Neural progenitor cell (in vitro differentiated cells): Measurements from ENCODE around the gene LZTFL1. TPM values are rescaled to one million over a fixed set of nuclear protein-coding genes. Genes with fewer than 3 reads are reported as not detected.
A peak's percentile ranks its signal among the peaks of the same experiment; 100 is the strongest.

ENCODE experiments used
- DNase-seq: peaks from one replicate; pipeline ENCODE4 v3.0.0-alpha.2; 2016; ENCODE audit warnings: low spot score
- H2AFZ ChIP-seq: fragments of 200-600 bp; sonication (generic); replicated peaks from 2 replicates; pipeline ENCODE4 v1.6.1; 2016; ENCODE audit warnings: antibody characterized with exemption
- H3F3A ChIP-seq: fragments of 200-600 bp; sonication (generic); 2 replicates; pipeline ENCODE4 v1.6.1; 2016; ENCODE audit warnings: antibody characterized with exemption, low read depth
- H3K27ac ChIP-seq: fragments of 200-600 bp; sonication (generic); 2 replicates; pipeline ENCODE4 v1.5.1; 2016; ENCODE audit warnings: mild to moderate bottlenecking
- H3K27me3 ChIP-seq: fragments of 200-600 bp; sonication (generic); 2 replicates; pipeline ENCODE4 v1.6.1; 2016; ENCODE audit warnings: mild to moderate bottlenecking, moderate library complexity
- H3K36me3 ChIP-seq: fragments of 200-600 bp; sonication (generic); 2 replicates; pipeline ENCODE4 v1.5.1; 2016
- H3K4me1 ChIP-seq: fragments of 200-600 bp; sonication (generic); 2 replicates; pipeline ENCODE4 v1.6.1; 2016; ENCODE audit warnings: mixed run types
- H3K4me2 ChIP-seq: fragments of 200-600 bp; sonication (generic); 2 replicates; pipeline ENCODE4 v1.6.1; 2016
- H3K4me3 ChIP-seq: fragments of 200-600 bp; sonication (generic); 2 replicates; pipeline ENCODE4 v1.5.1; 2016
- H3K79me2 ChIP-seq: fragments of 200-600 bp; sonication (generic); 2 replicates; pipeline ENCODE4 v1.6.1; 2016; ENCODE audit warnings: low read depth
- H3K9ac ChIP-seq: fragments of 200-600 bp; sonication (generic); 2 replicates; pipeline ENCODE4 v1.6.1; 2016
- H3K9me3 ChIP-seq: fragments of 200-600 bp; sonication (generic); 2 replicates; pipeline ENCODE4 v1.5.1; 2016; ENCODE audit warnings: low read depth
- H4K20me1 ChIP-seq: fragments of 200-600 bp; sonication (generic); 2 replicates; pipeline ENCODE4 v1.6.1; 2016; ENCODE audit warnings: low read depth
- H3K27ac Mint-ChIP-seq: 3 replicates; pipeline ENCODE4 v1.8.0; 2021; ENCODE audit warnings: mixed read lengths
- H3K27me3 Mint-ChIP-seq: 2 replicates; pipeline ENCODE4 v1.8.0; 2022; ENCODE audit warnings: low read depth, mild to moderate bottlenecking, inconsistent platforms, moderate library complexity, mixed read lengths; ENCODE audit not compliant: insufficient read depth
- H3K36me3 Mint-ChIP-seq: 3 replicates; pipeline ENCODE4 v1.8.0; 2021; ENCODE audit warnings: mixed read lengths
- H3K4me1 Mint-ChIP-seq: 3 replicates; pipeline ENCODE4 v1.8.0; 2021; ENCODE audit warnings: mixed read lengths
- H3K4me3 Mint-ChIP-seq: 3 replicates; pipeline ENCODE4 v1.8.0; 2021; ENCODE audit warnings: mild to moderate bottlenecking, moderate library complexity, mixed read lengths
- H3K9me3 Mint-ChIP-seq: 3 replicates; pipeline ENCODE4 v1.8.0; 2020; ENCODE audit warnings: mixed read lengths
- CTCF ChIP-seq: fragments of 200-600 bp; sonication (generic); IDR thresholded peaks from 2 replicates; pipeline ENCODE4 v1.5.1; 2017; ENCODE audit warnings: antibody characterized with exemption, mild to moderate bottlenecking
- EZH2 ChIP-seq: fragments of 200-600 bp; sonication (generic); IDR thresholded peaks from 2 replicates; pipeline ENCODE4 v1.6.1; 2017; ENCODE audit warnings: antibody characterized with exemption, mild to moderate bottlenecking, moderate library complexity
- EZH2phosphoT487 ChIP-seq: fragments of 200-600 bp; sonication (generic); IDR thresholded peaks from 2 replicates; pipeline ENCODE4 v1.6.1; 2017; ENCODE audit warnings: antibody characterized with exemption
- total RNA-seq: library from RNA; depleted of rRNA; stranded (reverse); fragments of >200 nt; gene quantifications from 2 replicates; pipeline ENCODE4 v1.2.3, GENCODE V29; 2015; ENCODE audit warnings: low replicate concordance

The LZTFL1 gene
- total RNA-seq, 1 donor from 2014 or later, result 22.5 TPM

- no peaks in the 10 kb centered on the region for H3K36me3 ChIP-seq
- Mint-ChIP-seq H3K4me3 (peak overlapping the region; percentile 78), H3K27me3 (peaks cover 48% of the 10 kb centered on the region), H3K36me3 (no peaks in the 10 kb centered on the region), H3K27ac (no peak overlapping the region), H3K4me1 (peaks cover 7% of the 10 kb centered on the region), H3K9me3 (no peaks in the 10 kb centered on the region)
- H4K20me1 ChIP-seq, result peaks cover 10% of the 10 kb centered on the region
- no peak overlapping the region for H3K27ac ChIP-seq
- H3K79me2 ChIP-seq, result no peaks in the 10 kb centered on the region
- peaks cover 71% of the 10 kb centered on the region for H3K27me3 ChIP-seq
- peak overlapping the region; percentile 30 for H2AFZ ChIP-seq
- H3K4me1 ChIP-seq, result peaks cover 6% of the 10 kb centered on the region
- no peak for TF ChIP-seq EZH2
- no peak for TF ChIP-seq EZH2phosphoT487
- TF ChIP-seq CTCF, result no peak
- peak overlapping the region; percentile 88 for H3K4me2 ChIP-seq
- peak overlapping the region; percentile 53 for H3K4me3 ChIP-seq
- DNase-seq, result no peak
- peaks cover 6% of the 10 kb centered on the region for H3F3A ChIP-seq
- H3K9me3 ChIP-seq, result no peaks in the 10 kb centered on the region
- H3K9ac ChIP-seq, result no peak overlapping the region
Observed at GRCh38 chr3:45796902-45797637, 44.8 kb downstream of the LZTFL1 start.

DNA sequence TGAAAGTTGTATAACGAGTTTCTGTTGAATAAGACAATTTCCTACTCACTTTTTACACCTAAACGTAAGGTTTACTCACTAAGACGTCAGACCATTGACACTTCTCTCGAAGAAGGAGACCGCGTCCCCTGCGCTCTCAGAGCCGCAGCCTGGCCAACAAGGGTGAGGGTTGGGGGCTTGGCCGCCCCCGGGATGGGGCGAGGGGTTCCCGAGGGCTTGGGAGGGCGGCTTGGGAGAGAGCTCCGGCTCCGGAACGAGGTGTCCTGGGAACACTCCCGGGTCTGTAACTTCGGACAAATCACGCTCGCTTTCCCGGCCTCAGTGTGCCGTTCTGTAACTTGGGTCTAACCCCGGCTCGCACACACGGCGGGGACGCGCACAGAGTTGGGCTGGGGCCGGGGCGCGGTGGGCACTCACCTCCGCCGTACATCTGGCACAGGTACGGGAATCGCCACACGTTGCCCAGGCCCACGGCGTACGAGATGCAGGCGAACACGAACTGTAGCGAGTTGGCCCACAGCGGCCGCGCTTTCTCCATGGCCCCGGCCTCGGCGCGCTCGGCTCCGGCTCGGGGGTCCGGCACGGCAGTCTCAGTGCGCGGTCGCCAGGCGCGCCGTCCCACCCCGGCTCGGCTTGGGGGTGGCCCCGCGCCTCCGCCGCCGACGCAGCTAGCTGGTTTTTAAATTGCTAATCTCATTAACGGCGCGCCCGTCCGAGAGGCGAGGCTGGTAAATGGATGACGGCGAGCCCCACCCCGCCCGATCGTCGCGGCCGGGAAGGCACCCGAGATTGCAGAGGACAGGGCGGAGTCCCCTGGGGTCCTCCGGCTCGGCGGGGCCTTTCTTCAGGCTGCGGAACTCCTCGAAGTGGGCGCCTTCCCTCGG lies 45.8 kb downstream of the LZTFL1 start, which contains the start of gene SLC6A20:
SLC6A20 (minus strand) TSS at position 655 of the 884 bp plus-strand sequence; CDS start at position 538, 117 bp downstream.
- H2AFZ ChIP-seq, result peak within 1 kb of the TSS; percentile 30
- no peaks in the 10 kb centered on the region for H3K36me3 ChIP-seq
- DNase-seq, result peak; percentile 84
- H3K9me3 ChIP-seq, result no peaks in the 10 kb centered on the region
- Mint-ChIP-seq H3K27ac (no peak within 1 kb of the TSS), H3K4me1 (peaks cover 7% of the 10 kb centered on the region), H3K9me3 (no peaks in the 10 kb centered on the region), H3K4me3 (peak within 1 kb of the TSS; percentile 78), H3K27me3 (peaks cover 50% of the 10 kb centered on the region), H3K36me3 (no peaks in the 10 kb centered on the region)
- peaks cover 71% of the 10 kb centered on the region for H3K27me3 ChIP-seq
- H3K4me3 ChIP-seq, result peak within 1 kb of the TSS; percentile 53
- H3K9ac ChIP-seq, result no peak within 1 kb of the TSS
- no peak within 1 kb of the TSS for H3K27ac ChIP-seq
- H3K4me1 ChIP-seq, result peaks cover 6% of the 10 kb centered on the region
- peaks cover 10% of the 10 kb centered on the region for H4K20me1 ChIP-seq
- TF ChIP-seq CTCF (no peak), EZH2phosphoT487 (peak; percentile 79), EZH2 (peak; percentile 90)
- peaks cover 6% of the 10 kb centered on the region for H3F3A ChIP-seq
- peak within 1 kb of the TSS; percentile 88 for H3K4me2 ChIP-seq
- H3K79me2 ChIP-seq, result no peaks in the 10 kb centered on the region

GRCh38 chr3:45795509-45795881 lies 46.4 kb downstream of the LZTFL1 start:
- no peak overlapping the region for H3K9ac ChIP-seq
- H2AFZ ChIP-seq, result no peak overlapping the region
- Mint-ChIP-seq H3K27ac (no peak overlapping the region), H3K36me3 (no peaks in the 10 kb centered on the region), H3K27me3 (peaks cover 54% of the 10 kb centered on the region), H3K4me3 (peak overlapping the region; percentile 75), H3K9me3 (peaks cover 3% of the 10 kb centered on the region), H3K4me1 (peaks cover 7% of the 10 kb centered on the region)
- no peaks in the 10 kb centered on the region for H3K79me2 ChIP-seq
- peaks cover 6% of the 10 kb centered on the region for H3K4me1 ChIP-seq
- H3F3A ChIP-seq, result peaks cover 6% of the 10 kb centered on the region
- H3K27ac ChIP-seq, result no peak overlapping the region
- DNase-seq, result peak; percentile 49
- no peaks in the 10 kb centered on the region for H3K36me3 ChIP-seq
- H3K4me2 ChIP-seq, result peak overlapping the region; percentile 88
- no peak for TF ChIP-seq CTCF
- peaks cover 71% of the 10 kb centered on the region for H3K27me3 ChIP-seq
- H3K4me3 ChIP-seq, result peak overlapping the region; percentile 53
- H3K9me3 ChIP-seq, result no peaks in the 10 kb centered on the region
- peaks cover 10% of the 10 kb centered on the region for H4K20me1 ChIP-seq
